ENCODE results near the gene AANAT.

The AANAT gene

GRCh38 chr17:76492123-76492988, 25.0 kb downstream of the AANAT start:
- no peaks in the 10 kb centered on the region for H3K27me3 Mint-ChIP-seq
- H3K9me3 Mint-ChIP-seq: no peaks in the 10 kb centered on the region
- ATAC-seq (replicated peaks) (peak; percentile 28), DNase-seq (no peak)
- peaks cover 14% of the 10 kb centered on the region for H3K36me3 Mint-ChIP-seq (ENCODE audit: insufficient read depth)
- peak overlapping the region; percentile 88 to 94 for H3K4me3 Mint-ChIP-seq
- peaks cover 52 to 65% of the 10 kb centered on the region in 2 donors for H3K4me1 Mint-ChIP-seq (ENCODE audit: low read depth in 2 of 2)
- peak overlapping the region; percentile 95 to 98 for H3K27ac Mint-ChIP-seq

- H3K9me3 Mint-ChIP-seq: no peaks in the 10 kb centered on the region
- ATAC-seq (replicated peaks) (peak; percentile 43), DNase-seq (peak in 2 of 3 experiments; percentile 26 to 27)
- peak overlapping the region; percentile 88 to 94 for H3K4me3 Mint-ChIP-seq
- H3K27me3 Mint-ChIP-seq: no peaks in the 10 kb centered on the region
- peaks cover 58 to 69% of the 10 kb centered on the region in 2 donors for H3K4me1 Mint-ChIP-seq (ENCODE audit: low read depth in 2 of 2)
- peaks cover 12% of the 10 kb centered on the region for H3K36me3 Mint-ChIP-seq (ENCODE audit: insufficient read depth)
- H3K27ac Mint-ChIP-seq: peak overlapping the region; percentile 95 to 98
Measured at GRCh38 chr17:76492989-76493501, 25.6 kb downstream of the AANAT start.

GRCh38 chr17:76493505-76494167, 26.2 kb downstream of the AANAT start:
- Mint-ChIP-seq H3K9me3 (no peaks in the 10 kb centered on the region), H3K4me3 (peak overlapping the region; percentile 88 to 94), H3K4me1 (ENCODE audit: low read depth in 2 of 2) (peaks cover 64 to 75% of the 10 kb centered on the region in 2 donors), H3K27me3 (no peaks in the 10 kb centered on the region), H3K36me3 (ENCODE audit: insufficient read depth) (peaks cover 18% of the 10 kb centered on the region), H3K27ac (peak overlapping the region; percentile 95 to 98)
- ATAC-seq (replicated peaks): peak; percentile 69
- DNase-seq: peak; percentile 54 to 57 (median 54)

GRCh38 chr17:76495663-76496400, 28.4 kb downstream of the AANAT start:
- Mint-ChIP-seq H3K4me3 (peak overlapping the region; percentile 6 to 85), H3K4me1 (ENCODE audit: low read depth in 2 of 2) (peaks cover 76 to 84% of the 10 kb centered on the region in 2 donors), H3K9me3 (no peaks in the 10 kb centered on the region), H3K27ac (peak overlapping the region; percentile 98 to 99), H3K27me3 (no peaks in the 10 kb centered on the region), H3K36me3 (ENCODE audit: insufficient read depth) (peaks cover 26% of the 10 kb centered on the region)
- DNase-seq (no peak), ATAC-seq (replicated peaks) (no peak)

- peak overlapping the region; percentile 85 to 95 for H3K4me3 Mint-ChIP-seq
- H3K9me3 Mint-ChIP-seq: no peaks in the 10 kb centered on the region
- peaks cover 78 to 82% of the 10 kb centered on the region in 2 donors for H3K4me1 Mint-ChIP-seq (ENCODE audit: low read depth in 2 of 2)
- ATAC-seq (replicated peaks): no peak
- H3K27ac Mint-ChIP-seq: peak overlapping the region; percentile 98 to 99
- H3K27me3 Mint-ChIP-seq: no peaks in the 10 kb centered on the region
- no peak for DNase-seq
- H3K36me3 Mint-ChIP-seq (ENCODE audit: insufficient read depth): peaks cover 26% of the 10 kb centered on the region
Measured at GRCh38 chr17:76496464-76496863, 29.1 kb downstream of the AANAT start.

GRCh38 chr17:76497699-76497978, 30.2 kb downstream of the AANAT start:
- ATAC-seq (replicated peaks): no peak
- peaks cover 79 to 81% of the 10 kb centered on the region in 2 donors for H3K4me1 Mint-ChIP-seq (ENCODE audit: low read depth in 2 of 2)
- no peaks in the 10 kb centered on the region for H3K9me3 Mint-ChIP-seq
- H3K27ac Mint-ChIP-seq: peak overlapping the region; percentile 98 to 99
- no peaks in the 10 kb centered on the region for H3K27me3 Mint-ChIP-seq
- peak overlapping the region; percentile 85 to 95 for H3K4me3 Mint-ChIP-seq
- peaks cover 32% of the 10 kb centered on the region for H3K36me3 Mint-ChIP-seq (ENCODE audit: insufficient read depth)
- DNase-seq: no peak

GRCh38 chr17:76497979-76498875, 30.8 kb downstream of the AANAT start:
- no peak for ATAC-seq (replicated peaks)
- H3K27ac Mint-ChIP-seq: peak overlapping the region; percentile 97 to 99

GRCh38 chr17:76498876-76499251, 31.5 kb downstream of the AANAT start:
- H3K27ac Mint-ChIP-seq: peak overlapping the region; percentile 97 to 99

More at GRCh38 chr17:76497979-76498875, 30.8 kb downstream of the AANAT start:
- Mint-ChIP-seq H3K9me3 (no peaks in the 10 kb centered on the region), H3K27me3 (no peaks in the 10 kb centered on the region), H3K4me3 (peak overlapping the region; percentile 85 to 95), H3K36me3 (ENCODE audit: insufficient read depth) (peaks cover 32% of the 10 kb centered on the region), H3K4me1 (ENCODE audit: low read depth in 2 of 2) (peaks cover 76 to 79% of the 10 kb centered on the region in 2 donors)
- no peak for DNase-seq

GRCh38 chr17:76499267-76499667, 31.9 kb downstream of the AANAT start:
- Mint-ChIP-seq H3K9me3 (no peaks in the 10 kb centered on the region), H3K27me3 (no peaks in the 10 kb centered on the region), H3K36me3 (ENCODE audit: insufficient read depth) (peaks cover 28% of the 10 kb centered on the region), H3K27ac (peak overlapping the region; percentile 97 to 99), H3K4me3 (peak overlapping the region; percentile 85 to 95), H3K4me1 (ENCODE audit: low read depth in 2 of 2) (peaks cover 66 to 69% of the 10 kb centered on the region in 2 donors)
- ATAC-seq (replicated peaks) (no peak), DNase-seq (no peak)

More at GRCh38 chr17:76498876-76499251, 31.5 kb downstream of the AANAT start:
- DNase-seq (no peak), ATAC-seq (replicated peaks) (peak; percentile 13)
- Mint-ChIP-seq H3K9me3 (no peaks in the 10 kb centered on the region), H3K4me3 (peak overlapping the region; percentile 85 to 95), H3K4me1 (ENCODE audit: low read depth in 2 of 2) (peaks cover 69 to 73% of the 10 kb centered on the region in 2 donors), H3K27me3 (no peaks in the 10 kb centered on the region), H3K36me3 (ENCODE audit: insufficient read depth) (peaks cover 29% of the 10 kb centered on the region)

GRCh38 chr17:76500074-76500746, 32.8 kb downstream of the AANAT start:
- no peak for DNase-seq
- peaks cover 60 to 64% of the 10 kb centered on the region in 2 donors for H3K4me1 Mint-ChIP-seq (ENCODE audit: low read depth in 2 of 2)
- ATAC-seq (replicated peaks): no peak
- no peaks in the 10 kb centered on the region for H3K27me3 Mint-ChIP-seq
- peaks cover 28% of the 10 kb centered on the region for H3K36me3 Mint-ChIP-seq (ENCODE audit: insufficient read depth)
- H3K9me3 Mint-ChIP-seq: no peaks in the 10 kb centered on the region
- peak overlapping the region; percentile 97 to 99 for H3K27ac Mint-ChIP-seq
- H3K4me3 Mint-ChIP-seq: peak overlapping the region; percentile 85 to 95

GRCh38 chr17:76500747-76501017, 33.3 kb downstream of the AANAT start:
- DNase-seq (no peak), ATAC-seq (replicated peaks) (peak; percentile 15)
- H3K4me3 Mint-ChIP-seq: peak overlapping the region; percentile 85 to 95
- H3K27ac Mint-ChIP-seq: peak overlapping the region; percentile 97 to 99
- peaks cover 28% of the 10 kb centered on the region for H3K36me3 Mint-ChIP-seq (ENCODE audit: insufficient read depth)
- no peaks in the 10 kb centered on the region for H3K27me3 Mint-ChIP-seq
- peaks cover 55 to 64% of the 10 kb centered on the region in 2 donors for H3K4me1 Mint-ChIP-seq (ENCODE audit: low read depth in 2 of 2)
- no peaks in the 10 kb centered on the region for H3K9me3 Mint-ChIP-seq
